Measurements from ENCODE around the gene GNAQ.

The GNAQ gene

GRCh38 chr9:77954013-77954665 lies 77.5 kb downstream of the GNAQ start:
- H2BK120ac ChIP-seq (ENCODE audit: low read depth, low read length), result no peak overlapping the region
- peaks cover 23% of the 10 kb centered on the region for H3K79me1 ChIP-seq (replicated peaks; ENCODE audit: low read length, poor library complexity, severe bottlenecking)
- peaks cover 4% of the 10 kb centered on the region for H3K4me1 ChIP-seq (ENCODE audit: control insufficient read depth, insufficient read depth, low read depth, low read length)
- H3K27me3 ChIP-seq (ENCODE audit: control insufficient read depth in 1 of 2, insufficient read depth in 1 of 2, low read length in 2 of 2), result no peaks in the 10 kb centered on the region
- DNase-seq, result peak; percentile 22
- no peak overlapping the region for H4K8ac ChIP-seq (ENCODE audit: low read length)
- H3K4me3 ChIP-seq (ENCODE audit: insufficient read depth in 1 of 2, low read depth in 1 of 2, low read length in 2 of 2), result peak overlapping the region in 1 of 2 experiments; percentile 8
- no peak overlapping the region for H2AFZ ChIP-seq (ENCODE audit: low read depth, low read length)
- H3K4me2 ChIP-seq (ENCODE audit: low read length, poor library complexity, severe bottlenecking), result no peak overlapping the region
- H3K23ac ChIP-seq (ENCODE audit: low read length in 2 of 2), result no peak overlapping the region
- H2BK5ac ChIP-seq (ENCODE audit: low read depth, low read length, poor library complexity, severe bottlenecking), result no peak overlapping the region
- H2BK12ac ChIP-seq (ENCODE audit: low read length in 2 of 2), result peak overlapping the region in 1 of 2 experiments; percentile 11
- no peak overlapping the region for H3K4ac ChIP-seq (ENCODE audit: low read depth in 1 of 2, low read length in 2 of 2)
- no peak overlapping the region for H4K91ac ChIP-seq (ENCODE audit: low read length)
- no peak overlapping the region for H3K27ac ChIP-seq (ENCODE audit: low read length, poor library complexity, severe bottlenecking)
- H3K9me3 ChIP-seq (ENCODE audit: control insufficient read depth, low read length), result no peaks in the 10 kb centered on the region
- H3K9ac ChIP-seq (ENCODE audit: low read length), result peak overlapping the region; percentile 80
- WGBS, result 90% methylated on average over 6 of the region's 6 CpGs
- no peak overlapping the region for H3K14ac ChIP-seq (ENCODE audit: low read length in 2 of 2)
- H2AK5ac ChIP-seq (ENCODE audit: low read length, severe bottlenecking), result peak overlapping the region; percentile 45
- H2BK15ac ChIP-seq (ENCODE audit: low read depth, poor library complexity, severe bottlenecking), result no peak overlapping the region
- no peak overlapping the region for H3K18ac ChIP-seq (ENCODE audit: low read depth in 1 of 2, low read length in 2 of 2)
- no peaks in the 10 kb centered on the region for H3K36me3 ChIP-seq (ENCODE audit: control insufficient read depth in 1 of 2, insufficient read depth in 2 of 2, low read depth in 1 of 2, low read length in 2 of 2)

- H3K36me3 ChIP-seq (ENCODE audit: control insufficient read depth in 1 of 2, insufficient read depth in 2 of 2, low read depth in 1 of 2, low read length in 2 of 2), result no peaks in the 10 kb centered on the region
- H3K18ac ChIP-seq (ENCODE audit: low read depth in 1 of 2, low read length in 2 of 2), result peak overlapping the region in 1 of 2 experiments; percentile 4
- no peak overlapping the region for H3K23ac ChIP-seq (ENCODE audit: low read length in 2 of 2)
- peak overlapping the region; percentile 27 for H2BK120ac ChIP-seq (ENCODE audit: low read depth, low read length)
- H3K9ac ChIP-seq (ENCODE audit: low read length), result peak overlapping the region; percentile 80
- H3K4me3 ChIP-seq (ENCODE audit: insufficient read depth in 1 of 2, low read depth in 1 of 2, low read length in 2 of 2), result peak overlapping the region in 1 of 2 experiments; percentile 58
- H4K8ac ChIP-seq (ENCODE audit: low read length), result no peak overlapping the region
- no peak overlapping the region for H3K4me2 ChIP-seq (ENCODE audit: low read length, poor library complexity, severe bottlenecking)
- H4K91ac ChIP-seq (ENCODE audit: low read length), result no peak overlapping the region
- H2BK12ac ChIP-seq (ENCODE audit: low read length in 2 of 2), result no peak overlapping the region
- DNase-seq, result no peak
- no peak overlapping the region for H2BK15ac ChIP-seq (ENCODE audit: low read depth, poor library complexity, severe bottlenecking)
- peaks cover 5% of the 10 kb centered on the region for H3K4me1 ChIP-seq (ENCODE audit: control insufficient read depth, insufficient read depth, low read depth, low read length)
- H3K4ac ChIP-seq (ENCODE audit: low read depth in 1 of 2, low read length in 2 of 2), result no peak overlapping the region
- no peak overlapping the region for H2AFZ ChIP-seq (ENCODE audit: low read depth, low read length)
- peaks cover 26% of the 10 kb centered on the region for H3K79me1 ChIP-seq (replicated peaks; ENCODE audit: low read length, poor library complexity, severe bottlenecking)
- H3K9me3 ChIP-seq (ENCODE audit: control insufficient read depth, low read length), result no peaks in the 10 kb centered on the region
- H3K27ac ChIP-seq (ENCODE audit: low read length, poor library complexity, severe bottlenecking), result peak overlapping the region; percentile 3
- no peaks in the 10 kb centered on the region for H3K27me3 ChIP-seq (ENCODE audit: control insufficient read depth in 1 of 2, insufficient read depth in 1 of 2, low read length in 2 of 2)
- H2BK5ac ChIP-seq (ENCODE audit: low read depth, low read length, poor library complexity, severe bottlenecking), result no peak overlapping the region
- no peak overlapping the region for H3K14ac ChIP-seq (ENCODE audit: low read length in 2 of 2)
- no peak overlapping the region for H2AK5ac ChIP-seq (ENCODE audit: low read length, severe bottlenecking)
These were observed 78.0 kb downstream of the GNAQ start for GRCh38 chr9:77953590-77953989.

GRCh38 chr9:77952635-77953328 lies 78.8 kb downstream of the GNAQ start:
- Histone ChIP-seq H3K27me3 (ENCODE audit: control insufficient read depth in 1 of 2, insufficient read depth in 1 of 2, low read length in 2 of 2) (no peaks in the 10 kb centered on the region), H3K9ac (ENCODE audit: low read length) (peak overlapping the region; percentile 80), H3K18ac (ENCODE audit: low read depth in 1 of 2, low read length in 2 of 2) (peak overlapping the region in 1 of 2 experiments; percentile 54), H3K4ac (ENCODE audit: low read depth in 1 of 2, low read length in 2 of 2) (no peak overlapping the region), H3K36me3 (ENCODE audit: control insufficient read depth in 1 of 2, insufficient read depth in 2 of 2, low read depth in 1 of 2, low read length in 2 of 2) (no peaks in the 10 kb centered on the region), H4K91ac (ENCODE audit: low read length) (no peak overlapping the region), H3K4me3 (ENCODE audit: insufficient read depth in 1 of 2, low read depth in 1 of 2, low read length in 2 of 2) (peak overlapping the region in 1 of 2 experiments; percentile 58), H3K4me2 (ENCODE audit: low read length, poor library complexity, severe bottlenecking) (peak overlapping the region; percentile 14), H3K9me3 (ENCODE audit: control insufficient read depth, low read length) (no peaks in the 10 kb centered on the region), H3K79me1 (replicated peaks; ENCODE audit: low read length, poor library complexity, severe bottlenecking) (peaks cover 29% of the 10 kb centered on the region), H2BK120ac (ENCODE audit: low read depth, low read length) (no peak overlapping the region), H2AFZ (ENCODE audit: low read depth, low read length) (no peak overlapping the region), H2BK5ac (ENCODE audit: low read depth, low read length, poor library complexity, severe bottlenecking) (no peak overlapping the region), H3K14ac (ENCODE audit: low read length in 2 of 2) (no peak overlapping the region), H2AK5ac (ENCODE audit: low read length, severe bottlenecking) (peak overlapping the region; percentile 88), H3K27ac (ENCODE audit: low read length, poor library complexity, severe bottlenecking) (peak overlapping the region; percentile 58), H2BK15ac (ENCODE audit: low read depth, poor library complexity, severe bottlenecking) (no peak overlapping the region), H4K8ac (ENCODE audit: low read length) (peak overlapping the region; percentile 27), H2BK12ac (ENCODE audit: low read length in 2 of 2) (peak overlapping the region in 1 of 2 experiments; percentile 81), H3K4me1 (ENCODE audit: control insufficient read depth, insufficient read depth, low read depth, low read length) (peaks cover 4% of the 10 kb centered on the region), H3K23ac (ENCODE audit: low read length in 2 of 2) (no peak overlapping the region)
- DNase-seq, result peak; percentile 70
- 54% methylated on average over 2 of the region's 2 CpGs for WGBS

- Histone ChIP-seq H2AK5ac (ENCODE audit: low read length, severe bottlenecking) (no peak overlapping the region), H3K4me2 (ENCODE audit: low read length, poor library complexity, severe bottlenecking) (no peak overlapping the region), H3K4me3 (ENCODE audit: insufficient read depth in 1 of 2, low read depth in 1 of 2, low read length in 2 of 2) (no peak overlapping the region), H2BK5ac (ENCODE audit: low read depth, low read length, poor library complexity, severe bottlenecking) (no peak overlapping the region), H3K14ac (ENCODE audit: low read length in 2 of 2) (no peak overlapping the region), H2AFZ (ENCODE audit: low read depth, low read length) (no peak overlapping the region), H3K36me3 (ENCODE audit: control insufficient read depth in 1 of 2, insufficient read depth in 2 of 2, low read depth in 1 of 2, low read length in 2 of 2) (no peaks in the 10 kb centered on the region), H2BK12ac (ENCODE audit: low read length in 2 of 2) (no peak overlapping the region), H4K8ac (ENCODE audit: low read length) (no peak overlapping the region), H3K27me3 (ENCODE audit: control insufficient read depth in 1 of 2, insufficient read depth in 1 of 2, low read length in 2 of 2) (no peaks in the 10 kb centered on the region), H3K79me1 (replicated peaks; ENCODE audit: low read length, poor library complexity, severe bottlenecking) (peaks cover 28% of the 10 kb centered on the region), H3K4me1 (ENCODE audit: control insufficient read depth, insufficient read depth, low read depth, low read length) (peaks cover 5% of the 10 kb centered on the region), H3K9ac (ENCODE audit: low read length) (peak overlapping the region; percentile 80), H3K23ac (ENCODE audit: low read length in 2 of 2) (no peak overlapping the region), H4K91ac (ENCODE audit: low read length) (no peak overlapping the region), H3K27ac (ENCODE audit: low read length, poor library complexity, severe bottlenecking) (no peak overlapping the region), H3K4ac (ENCODE audit: low read depth in 1 of 2, low read length in 2 of 2) (no peak overlapping the region), H3K9me3 (ENCODE audit: control insufficient read depth, low read length) (no peaks in the 10 kb centered on the region), H2BK120ac (ENCODE audit: low read depth, low read length) (no peak overlapping the region), H2BK15ac (ENCODE audit: low read depth, poor library complexity, severe bottlenecking) (no peak overlapping the region), H3K18ac (ENCODE audit: low read depth in 1 of 2, low read length in 2 of 2) (no peak overlapping the region)
- DNase-seq, result no peak
- 50% methylated on average over 1 of the region's 1 CpG for WGBS
These were observed 80.2 kb downstream of the GNAQ start for GRCh38 chr9:77951369-77951768.
